Fibroblast of pulmonary artery (primary cell): ENCODE results near the gene AMPD2.
"Not testable (repeated sequence)": the region's sequence is repeated elsewhere in the genome, so short reads cannot be mapped to it uniquely, and the experiment has no call there.

Experiments
- DNase-seq: peaks from one replicate; pipeline ENCODE4 v3.0.0-alpha.2; 2010; ENCODE audit warnings: low read depth
- H3K4me3 ChIP-seq: replicated peaks from 2 replicates; pipeline ENCODE4 v1.5.1; 2011; ENCODE audit warnings: low read depth, mild to moderate bottlenecking, control low read depth, low read length, moderate library complexity
- TF ChIP-seq, protein P1 (sequence below): IDR thresholded peaks from 2 replicates; pipeline ENCODE4 v1.5.1; 2011; ENCODE audit warnings: mild to moderate bottlenecking, control low read depth, low read length, inconsistent platforms; ENCODE audit errors: missing control alignments

AMPD2 gene

DNA sequence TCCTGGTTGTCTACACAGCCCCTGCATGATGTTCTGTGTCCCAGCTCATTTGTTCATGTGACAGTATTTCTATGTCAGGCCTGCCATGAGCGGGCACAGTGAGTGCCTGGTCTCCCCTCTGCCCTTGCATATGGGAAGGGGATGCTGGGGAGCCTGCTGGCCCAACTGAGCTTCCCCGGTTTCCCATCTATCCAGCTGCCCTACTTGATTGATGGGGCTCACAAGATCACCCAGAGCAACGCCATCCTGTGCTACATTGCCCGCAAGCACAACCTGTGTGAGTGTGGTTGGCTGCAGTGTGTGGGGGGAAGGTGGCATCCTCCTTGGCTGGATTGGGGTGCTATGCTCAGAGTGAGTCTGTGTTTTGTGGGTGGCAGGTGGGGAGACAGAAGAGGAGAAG, 37.8 kb downstream of the AMPD2 start:
- TF ChIP-seq, protein P1, sequence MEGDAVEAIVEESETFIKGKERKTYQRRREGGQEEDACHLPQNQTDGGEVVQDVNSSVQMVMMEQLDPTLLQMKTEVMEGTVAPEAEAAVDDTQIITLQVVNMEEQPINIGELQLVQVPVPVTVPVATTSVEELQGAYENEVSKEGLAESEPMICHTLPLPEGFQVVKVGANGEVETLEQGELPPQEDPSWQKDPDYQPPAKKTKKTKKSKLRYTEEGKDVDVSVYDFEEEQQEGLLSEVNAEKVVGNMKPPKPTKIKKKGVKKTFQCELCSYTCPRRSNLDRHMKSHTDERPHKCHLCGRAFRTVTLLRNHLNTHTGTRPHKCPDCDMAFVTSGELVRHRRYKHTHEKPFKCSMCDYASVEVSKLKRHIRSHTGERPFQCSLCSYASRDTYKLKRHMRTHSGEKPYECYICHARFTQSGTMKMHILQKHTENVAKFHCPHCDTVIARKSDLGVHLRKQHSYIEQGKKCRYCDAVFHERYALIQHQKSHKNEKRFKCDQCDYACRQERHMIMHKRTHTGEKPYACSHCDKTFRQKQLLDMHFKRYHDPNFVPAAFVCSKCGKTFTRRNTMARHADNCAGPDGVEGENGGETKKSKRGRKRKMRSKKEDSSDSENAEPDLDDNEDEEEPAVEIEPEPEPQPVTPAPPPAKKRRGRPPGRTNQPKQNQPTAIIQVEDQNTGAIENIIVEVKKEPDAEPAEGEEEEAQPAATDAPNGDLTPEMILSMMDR: no peak
- no peak overlapping the region for H3K4me3 ChIP-seq
- DNase-seq: no peak

DNA sequence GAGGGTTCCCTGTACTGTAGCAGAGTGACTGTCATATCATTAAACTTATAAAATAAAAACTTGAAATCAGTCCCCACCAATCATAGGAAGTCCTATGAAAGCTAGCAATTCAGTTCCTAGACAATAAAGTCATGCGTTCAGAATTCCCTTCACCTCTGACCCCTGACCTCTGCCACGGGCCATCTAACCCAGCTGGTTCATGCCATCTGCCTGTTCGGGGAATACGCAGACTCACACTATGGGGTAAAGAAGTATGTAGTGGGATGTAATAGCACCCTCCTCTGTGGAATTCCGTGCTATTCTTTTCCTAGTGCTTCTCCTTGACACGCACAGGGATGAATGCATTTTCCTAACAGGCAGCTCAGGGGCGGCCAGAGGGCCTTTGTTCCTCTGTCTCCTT, 38.3 kb downstream of the AMPD2 start:
- no peak for DNase-seq
- no peak overlapping the region for H3K4me3 ChIP-seq
- TF ChIP-seq, protein P1: no peak

DNA sequence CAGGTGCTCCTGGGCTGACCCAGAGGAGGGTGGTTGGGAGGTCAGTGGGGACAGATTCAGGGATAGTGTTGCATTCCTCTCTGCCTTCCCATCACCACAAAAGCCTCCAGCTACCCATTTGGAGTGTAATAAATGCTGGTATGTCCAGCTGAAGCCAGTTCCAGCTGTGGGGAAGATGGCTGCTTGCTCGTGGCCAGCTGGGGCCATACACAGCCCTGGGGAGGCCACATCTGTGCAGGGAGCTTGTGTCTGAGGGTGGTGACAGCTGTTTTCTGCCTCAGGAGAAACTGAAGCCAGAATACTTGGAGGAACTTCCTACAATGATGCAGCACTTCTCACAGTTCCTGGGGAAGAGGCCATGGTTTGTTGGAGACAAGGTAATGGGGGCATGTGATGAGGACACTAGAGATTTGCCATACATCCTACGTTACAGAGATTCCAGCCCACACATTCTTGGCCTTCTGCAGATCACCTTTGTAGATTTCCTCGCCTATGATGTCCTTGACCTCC, 39.0 kb downstream of the AMPD2 start:
- H3K4me3 ChIP-seq: no peak overlapping the region
- TF ChIP-seq, protein P1: no peak
- DNase-seq: no peak

DNA sequence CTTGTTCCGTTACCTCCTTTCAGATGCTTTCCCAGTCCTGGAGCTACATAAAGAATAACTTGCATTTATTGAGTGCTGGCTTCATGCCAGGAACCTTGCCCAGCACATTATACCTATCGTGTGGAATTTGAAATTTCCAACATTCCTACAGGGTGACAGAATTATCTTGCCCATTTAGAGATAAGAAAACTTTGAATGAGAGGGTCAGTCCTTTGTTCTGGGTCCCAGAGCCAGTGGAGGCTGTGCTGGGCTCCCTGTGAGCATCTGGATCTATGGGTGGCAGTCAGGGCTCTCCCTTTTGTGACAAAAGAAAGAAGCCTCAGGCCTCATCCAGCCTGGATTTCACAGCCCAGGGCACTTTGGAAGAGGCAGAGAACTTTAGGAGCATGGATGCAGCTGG, 39.5 kb downstream of the AMPD2 start:
- H3K4me3 ChIP-seq: no peak overlapping the region
- TF ChIP-seq, protein P1: no peak
- DNase-seq: no peak

DNA sequence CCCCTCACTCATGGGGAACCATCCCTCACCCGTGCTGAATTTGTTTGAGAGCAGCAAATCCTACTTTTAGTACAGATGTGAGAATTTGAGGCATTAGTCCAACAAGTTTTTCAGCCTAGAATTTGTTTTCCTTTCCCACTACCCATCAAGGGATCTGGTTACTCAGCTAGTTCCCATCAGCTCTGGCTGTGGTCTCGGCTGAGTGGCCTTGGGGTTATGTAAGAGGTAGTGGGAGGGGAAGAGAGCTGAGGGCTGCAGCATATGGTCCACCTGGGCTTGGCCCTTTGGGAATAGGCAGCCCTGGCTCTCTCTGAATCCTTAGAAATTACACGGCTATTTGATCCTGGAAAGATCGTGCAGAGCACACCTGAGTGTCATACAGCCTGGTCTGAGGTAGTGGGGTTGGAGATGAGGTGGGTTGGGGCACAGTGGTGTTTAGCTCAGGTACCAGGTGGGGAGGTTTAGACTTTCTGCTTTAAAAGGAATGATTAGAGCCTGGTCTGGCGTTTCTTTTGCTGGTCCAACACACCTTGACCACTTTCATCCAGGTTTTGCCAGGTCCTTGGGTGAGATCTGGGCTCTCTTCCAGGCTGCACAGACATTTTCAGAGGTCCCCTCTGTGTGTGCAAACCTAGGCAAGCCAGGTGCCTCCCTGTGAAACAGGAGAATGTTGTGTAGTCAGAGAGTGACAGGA, 40.5 kb downstream of the AMPD2 start:
- H3K4me3 ChIP-seq: no peak overlapping the region
- TF ChIP-seq, protein P1: no peak
- DNase-seq: no peak

DNA sequence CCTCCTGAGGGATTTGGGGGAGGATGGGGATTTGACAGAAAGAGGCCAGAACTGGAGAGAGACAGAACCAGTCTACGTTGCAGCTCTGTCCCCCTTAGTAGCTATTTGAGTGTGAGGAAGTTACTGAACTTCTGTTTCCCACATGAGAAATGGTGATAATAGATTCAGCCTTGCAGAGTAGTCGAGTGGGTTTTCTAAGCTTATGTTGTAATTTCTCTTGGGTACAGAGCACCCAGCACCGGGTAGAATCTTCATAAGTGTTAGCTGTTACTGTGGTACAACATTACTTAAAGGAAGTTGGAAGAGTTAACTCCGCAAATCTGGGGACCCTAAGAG, 41.0 kb downstream of the AMPD2 start:
- H3K4me3 ChIP-seq, DNase-seq: not testable (repeated sequence)

DNA sequence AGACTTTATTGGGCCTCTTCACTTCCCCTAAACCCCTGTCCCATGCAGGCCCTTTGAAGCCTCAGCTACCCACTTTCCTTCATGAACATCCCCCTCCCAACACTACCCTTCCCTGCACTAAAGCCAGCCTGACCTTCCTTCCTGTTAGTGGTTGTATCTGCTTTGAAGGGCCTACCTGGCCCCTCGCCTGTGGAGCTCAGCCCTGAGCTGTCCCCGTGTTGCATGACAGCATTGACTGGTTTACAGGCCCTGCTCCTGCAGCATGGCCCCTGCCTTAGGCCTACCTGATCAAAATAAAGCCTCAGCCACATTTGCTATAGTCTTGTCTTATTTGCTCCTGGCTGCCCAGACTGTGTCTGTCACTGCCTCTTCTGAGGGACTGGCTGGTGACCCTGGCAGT, 41.8 kb downstream of the AMPD2 start:
- TF ChIP-seq, protein P1: no peak
- no peak overlapping the region for H3K4me3 ChIP-seq
- no peak for DNase-seq
